GM19025 (cell line): ENCODE measurements around the gene KRTAP1-1.
"Not testable (repeated sequence)": the region's sequence is repeated elsewhere in the genome, so short reads cannot be mapped to it uniquely, and the experiment has no call there.

ENCODE experiments used
- ATAC-seq: cut with Tn5 transposase; IDR thresholded peaks from one replicate; pipeline ENCODE4 v1.9.1; 2021; ENCODE audit warnings: mild to moderate bottlenecking, low read depth, moderate library complexity; ENCODE audit not compliant: unreplicated experiment

KRTAP1-1 gene

DNA sequence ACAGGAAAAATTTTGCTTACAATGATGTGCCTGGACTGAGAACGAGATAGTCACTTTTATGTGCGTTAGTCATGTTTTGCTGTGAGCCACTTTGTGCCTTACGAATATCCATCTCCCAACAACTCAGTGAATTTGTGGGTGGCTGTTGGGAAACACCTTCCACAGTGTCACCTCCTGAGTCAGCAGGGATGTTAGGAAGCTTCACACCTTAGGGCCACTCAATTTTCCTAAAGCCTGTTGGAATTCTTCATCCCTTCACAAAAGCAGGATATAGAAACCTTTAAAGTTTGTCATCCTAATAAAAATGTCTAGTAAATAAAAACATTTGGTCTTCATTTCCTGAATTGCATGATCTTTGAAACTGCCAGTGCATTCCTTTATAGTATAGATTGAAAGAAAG, 28.1 kb downstream of the KRTAP1-1 start:
- ATAC-seq = no peak

DNA sequence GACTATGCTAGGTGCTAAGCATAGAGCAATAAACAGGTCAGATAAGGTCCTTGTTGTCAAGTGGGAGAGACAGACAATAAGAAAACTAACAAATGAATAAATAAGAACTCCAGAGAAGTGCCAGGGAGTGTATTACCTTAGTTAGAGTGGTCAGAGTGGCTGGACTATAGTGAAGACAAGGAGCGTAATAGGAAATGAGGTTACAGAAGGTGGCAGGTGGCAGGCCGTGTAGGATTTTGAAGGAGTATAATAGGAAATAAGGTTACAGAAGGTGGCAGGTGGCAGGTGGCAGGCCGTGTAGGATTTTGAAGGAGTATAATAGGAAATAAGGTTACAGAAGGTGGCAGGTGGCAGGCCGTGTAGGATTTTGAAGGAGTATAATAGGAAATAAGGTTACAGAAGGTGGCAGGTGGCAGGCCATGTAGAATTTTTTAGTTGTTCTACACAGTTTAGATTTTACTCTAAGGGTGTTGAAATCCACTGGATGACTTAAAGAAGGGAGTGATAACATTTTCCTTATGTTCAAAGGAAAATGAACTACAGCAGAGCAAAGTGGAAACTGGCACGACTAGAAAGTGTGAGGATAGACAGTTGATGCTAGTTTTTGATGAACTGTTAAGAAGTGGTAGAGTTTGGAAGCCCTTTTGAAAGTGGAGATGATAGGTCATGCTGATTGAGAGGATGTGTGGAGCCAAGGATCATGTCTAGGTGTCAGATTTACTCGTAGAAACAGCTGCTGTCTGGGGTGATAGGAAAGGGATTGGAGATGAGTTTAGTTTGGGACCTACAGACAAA, 28.7 kb downstream of the KRTAP1-1 start:
- ATAC-seq = no peak

DNA sequence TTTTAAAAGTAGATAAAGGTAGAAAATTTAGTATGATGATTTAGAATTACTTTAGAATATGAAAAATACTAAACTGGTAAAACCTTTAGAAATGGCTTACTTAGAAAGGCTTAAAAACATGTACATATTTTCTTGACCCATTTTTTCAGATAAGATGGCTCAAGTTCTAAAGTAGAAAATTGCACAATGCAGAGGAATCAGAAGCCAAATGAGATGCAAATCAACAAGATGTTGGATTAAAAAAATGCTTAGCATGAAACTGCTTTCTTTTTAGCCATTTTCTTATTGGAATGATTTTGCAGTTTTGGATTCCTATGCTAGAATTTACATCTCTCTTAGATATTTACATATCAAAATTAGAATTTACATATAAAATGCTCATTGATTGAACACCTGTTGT, 30.8 kb downstream of the KRTAP1-1 start:
- ATAC-seq = no peak

GRCh38 chr17:41009936-41010335, 31.3 kb downstream of the KRTAP1-1 start:
- no peak for ATAC-seq

- no peak for ATAC-seq
These were observed 31.9 kb downstream of the KRTAP1-1 start for GRCh38 chr17:41009301-41009760.

DNA sequence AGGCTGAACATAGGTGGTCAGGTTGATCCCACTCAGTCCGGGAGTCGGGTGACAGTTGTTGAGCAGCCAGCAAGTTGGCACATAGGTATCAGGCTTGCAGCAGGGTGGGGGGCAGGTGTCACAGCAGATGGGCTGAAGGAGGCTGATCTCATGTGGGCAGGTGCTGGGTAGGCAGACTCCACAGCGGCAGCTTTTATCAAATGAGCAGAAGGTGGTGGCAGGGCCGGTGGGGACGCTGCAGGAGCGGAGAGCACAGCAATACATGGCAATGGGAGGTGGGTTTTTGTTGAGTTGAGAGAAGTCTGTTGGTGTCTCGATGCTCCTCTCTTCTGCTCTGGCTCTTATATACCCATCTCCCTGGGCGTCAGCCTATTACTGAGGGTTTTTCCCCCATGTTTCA, 32.4 kb downstream of the KRTAP1-1 start, which contains the start of gene KRTAP3-1:
KRTAP3-1 (minus strand) TSS at position 318 of the 400 bp plus-strand sequence; CDS start at position 264, 54 bp downstream.
- ATAC-seq = no peak

DNA sequence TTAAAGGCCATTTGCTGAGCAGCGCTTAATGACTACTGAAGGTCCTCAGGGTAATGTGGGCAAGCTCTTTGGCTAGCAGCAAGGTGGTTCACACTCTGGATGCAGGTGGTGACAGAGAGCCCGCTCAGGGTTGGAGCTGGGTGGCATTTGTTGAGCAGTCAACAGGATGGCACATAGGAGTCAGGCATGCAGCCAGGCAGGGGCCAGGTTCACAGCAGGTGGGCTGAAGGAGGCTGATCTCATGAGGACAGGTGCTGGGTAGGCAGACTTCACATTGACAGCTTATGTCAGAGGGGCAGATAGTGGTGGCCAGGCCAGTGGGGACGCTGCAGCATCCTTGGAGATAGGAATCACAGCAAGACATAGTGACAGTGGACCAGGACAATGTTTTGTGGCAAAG, 36.9 kb downstream of the KRTAP1-1 start:
- ATAC-seq = no peak

GRCh38 chr17:41003926-41004325, 37.3 kb downstream of the KRTAP1-1 start:
- ATAC-seq = no peak

DNA sequence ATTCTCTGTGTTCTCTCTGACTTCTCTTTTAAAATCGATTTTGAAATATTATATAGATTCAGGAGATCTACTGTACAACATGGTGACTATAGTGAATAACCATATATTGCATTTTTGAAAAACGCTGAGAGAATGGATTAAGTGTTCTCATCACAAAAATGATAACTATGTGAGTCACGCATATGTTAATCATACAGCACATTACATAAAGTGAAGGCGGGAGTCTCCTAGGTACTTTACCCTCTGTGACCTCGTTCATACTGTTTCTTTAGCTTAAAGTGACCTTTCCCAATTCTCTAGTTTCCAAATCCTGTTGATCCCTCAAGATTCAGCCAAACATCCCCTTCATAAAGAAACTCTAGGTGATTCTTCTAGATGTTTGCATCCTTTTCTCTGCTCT, 38.4 kb downstream of the KRTAP1-1 start:
- no peak for ATAC-seq

- ATAC-seq = no peak
These were observed 39.5 kb downstream of the KRTAP1-1 start for GRCh38 chr17:41001795-41002194.

DNA sequence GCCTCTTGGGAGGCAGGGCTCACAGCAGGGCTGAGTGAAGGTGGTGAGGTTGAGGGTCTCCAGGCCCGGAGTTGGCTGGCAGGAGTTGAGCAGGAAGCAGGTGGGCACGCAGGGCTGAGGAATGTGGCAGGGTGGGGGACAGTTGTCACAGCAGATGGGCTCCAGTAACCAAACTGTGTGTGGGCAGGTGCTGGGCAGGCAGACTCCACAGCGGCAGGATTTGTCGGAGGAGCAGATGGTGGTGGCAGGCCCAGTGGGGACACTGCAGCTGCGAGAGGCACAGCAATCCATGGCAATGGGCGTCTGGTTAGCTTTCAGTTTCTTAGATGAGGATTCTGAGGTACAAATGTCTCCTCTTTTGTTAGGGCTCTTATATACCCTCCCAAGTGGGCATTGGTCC, 41.7 kb downstream of the KRTAP1-1 start, which contains the start of gene KRTAP3-2:
KRTAP3-2 (minus strand) TSS at position 344 of the 400 bp plus-strand sequence; CDS start at position 291, 53 bp downstream.
- ATAC-seq = not testable (repeated sequence)

DNA sequence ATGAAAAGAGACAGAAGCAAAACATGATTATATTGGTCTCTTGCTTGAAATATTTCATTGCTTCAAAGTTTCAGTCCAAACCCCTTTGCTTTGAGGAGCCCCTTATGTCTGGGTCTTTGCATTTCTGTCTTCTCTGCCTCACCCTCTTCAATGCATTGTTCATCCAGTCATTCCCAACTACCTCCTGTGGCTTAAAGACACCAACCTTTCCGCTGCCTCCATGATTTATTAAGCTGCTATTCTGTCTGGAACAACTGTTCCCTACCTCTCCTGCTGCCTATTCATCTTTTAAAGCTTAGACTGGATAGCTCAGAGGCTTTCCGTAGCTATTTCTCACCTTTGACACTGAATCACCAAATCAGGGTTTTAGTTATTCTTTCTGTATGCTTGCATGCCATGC, 43.9 kb downstream of the KRTAP1-1 start:
- no peak for ATAC-seq

DNA sequence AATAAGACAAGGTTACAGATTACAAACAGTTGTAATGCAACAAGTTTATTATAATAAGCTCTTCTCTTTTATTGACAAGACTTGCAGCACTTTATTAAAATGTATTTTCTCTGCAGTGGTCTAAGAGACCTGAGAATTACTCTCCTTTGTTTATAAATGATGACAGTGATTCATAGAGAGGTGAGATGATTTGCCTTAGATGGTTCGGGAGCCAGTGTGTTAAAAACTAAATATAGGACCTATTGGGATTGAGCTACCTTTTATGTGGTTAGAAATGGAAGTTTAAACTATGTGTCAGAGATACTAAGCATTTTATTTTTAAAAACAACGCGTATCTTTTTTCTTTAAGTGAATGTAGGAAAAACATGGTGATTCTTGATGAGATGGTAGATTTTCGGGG, 44.4 kb downstream of the KRTAP1-1 start:
- no peak for ATAC-seq

DNA sequence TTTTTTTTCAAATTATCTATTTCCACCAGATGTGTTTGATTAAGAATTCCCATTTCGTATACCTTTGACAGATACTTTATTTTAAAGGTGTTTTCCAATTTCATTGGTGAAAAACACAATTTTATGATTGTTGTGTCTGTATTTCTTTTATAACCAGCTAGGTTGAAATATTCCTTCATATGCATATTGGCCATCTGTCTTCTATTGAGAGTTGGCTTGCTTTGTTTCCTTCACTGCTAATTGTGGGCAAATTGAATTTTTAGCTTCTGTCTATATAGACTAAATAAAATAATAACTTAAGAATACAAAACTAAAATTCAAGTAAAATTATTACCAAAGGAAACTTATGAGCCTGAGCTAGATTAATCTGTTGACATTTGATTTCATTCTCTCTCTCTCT, 46.1 kb downstream of the KRTAP1-1 start:
- no peak for ATAC-seq

DNA sequence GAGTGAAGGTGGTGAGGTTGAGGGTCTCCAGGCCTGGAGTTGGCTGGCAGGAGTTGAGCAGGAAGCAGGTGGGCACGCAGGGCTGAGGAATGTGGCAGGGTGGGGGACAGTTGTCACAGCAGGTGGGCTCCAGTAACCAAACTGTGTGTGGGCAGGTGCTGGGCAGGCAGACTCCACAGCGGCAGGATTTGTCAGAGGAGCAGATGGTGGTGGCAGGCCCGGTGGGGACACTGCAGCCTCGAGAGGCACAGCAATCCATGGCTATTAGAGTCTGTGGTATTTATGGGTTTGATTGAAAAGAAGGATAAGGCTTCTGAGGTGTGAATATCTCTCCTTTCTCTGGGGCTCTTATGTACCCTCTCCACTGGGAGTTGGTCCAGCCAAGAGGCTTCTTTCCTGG, 47.4 kb downstream of the KRTAP1-1 start, which contains the start of gene KRTAP3-3:
KRTAP3-3 (minus strand) TSS at position 326 of the 400 bp plus-strand sequence; CDS start at position 259, 67 bp downstream.
- ATAC-seq = no peak

DNA sequence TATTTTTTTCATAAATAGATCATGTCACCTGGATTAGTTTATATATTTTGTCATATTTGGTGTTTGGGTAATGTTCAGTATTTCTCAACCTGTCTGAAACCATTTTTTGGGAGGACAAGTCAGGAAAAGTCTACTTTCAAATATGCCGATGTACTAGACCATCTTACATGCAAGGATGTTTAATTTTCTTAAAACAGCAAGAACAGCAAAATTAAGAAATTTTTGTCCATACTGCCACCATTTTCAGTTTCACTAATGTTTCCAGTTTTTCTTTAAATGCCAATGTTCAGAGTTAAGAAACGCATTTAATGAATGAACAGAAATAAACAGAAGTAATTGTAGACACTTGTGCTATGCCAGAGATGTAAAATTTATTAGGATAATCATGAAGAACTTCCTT, 48.2 kb downstream of the KRTAP1-1 start:
- no peak for ATAC-seq

DNA sequence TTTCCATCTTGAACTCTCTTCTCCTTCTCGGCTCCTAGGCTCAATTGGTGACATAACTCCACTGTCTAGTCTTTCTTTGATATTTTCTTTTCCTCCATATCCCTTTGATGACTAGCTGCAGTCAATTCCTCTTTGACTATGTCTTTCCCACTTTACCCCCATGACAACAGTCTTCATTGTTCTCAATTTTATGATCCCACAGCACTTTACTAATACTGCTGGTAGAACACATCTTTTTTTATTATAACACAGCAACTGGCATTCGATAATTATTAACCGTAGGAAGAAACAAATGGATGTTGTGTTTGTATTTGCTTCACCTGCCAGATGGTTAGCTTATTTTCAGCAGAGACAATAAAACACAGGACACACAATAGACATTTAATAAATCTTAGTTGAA, 48.6 kb downstream of the KRTAP1-1 start:
- no peak for ATAC-seq
